HEK293 (cell line): ENCODE measurements around the gene ENKD1.

ENCODE experiments used
- CTCF ChIA-PET: fragments of 350-600 bp; formaldehyde crosslinking; extraction: SDS; loops from one replicate; lab custom pipeline; 2021; ENCODE audit warnings: antibody characterized with exemption; lab: Yijun Ruan, JAX
- POLR2A ChIA-PET: fragments of 300-600 bp; formaldehyde crosslinking; extraction: SDS; loops from one replicate; lab custom pipeline; 2020; ENCODE audit warnings: antibody characterized with exemption, inconsistent platforms; lab: Yijun Ruan, JAX
- H3K27ac ChIP-seq: fragments of 200-500 bp; sonication (Bioruptor generic); 2 replicates; pipeline ENCODE4 v1.5.1; 2014; ENCODE audit warnings: low read depth, low read length, control low read depth, inconsistent platforms; ENCODE audit errors: extremely low read depth
- H3K36me3 ChIP-seq, 2 experiments: fragments of 200-500 bp in 1 of 2; sonication (Bioruptor generic) in 1 of 2; 1 replicate in 1 of 2; 2 replicates in 1 of 2; pipeline ENCODE4 v1.5.1; 2014 to 2017; ENCODE audit warnings: inconsistent platforms in 2 of 2, low read length in 2 of 2; ENCODE audit not compliant: control insufficient read depth in 2 of 2, insufficient read depth in 1 of 2
- H3K4me1 ChIP-seq: fragments of 200-500 bp; sonication (Bioruptor generic); 2 replicates; pipeline ENCODE4 v1.5.1; 2014; ENCODE audit warnings: mild to moderate bottlenecking, low read length, inconsistent platforms; ENCODE audit not compliant: control insufficient read depth, insufficient read depth
- H3K4me3 ChIP-seq: 2 replicates; pipeline ENCODE4 v1.5.1; 2011; ENCODE audit warnings: low read depth, mild to moderate bottlenecking, control low read depth, low read length, moderate library complexity
- H3K9me3 ChIP-seq: fragments of 200-500 bp; sonication (Bioruptor generic); 2 replicates; pipeline ENCODE4 v1.5.1; 2014; ENCODE audit warnings: low read depth, low read length, inconsistent platforms; ENCODE audit not compliant: control insufficient read depth, insufficient read depth
- BCL11A ChIP-seq: fragments of 450-650 bp; formaldehyde crosslinking; IDR thresholded peaks from 2 replicates; pipeline ENCODE4 v1.5.1; 2016; ENCODE audit warnings: low read depth, missing biosample characterization, missing genetic modification characterization
- GLI2 ChIP-seq: fragments of 450-650 bp; formaldehyde crosslinking; IDR thresholded peaks from 2 replicates; pipeline ENCODE4; 2017; ENCODE audit warnings: missing biosample characterization, missing genetic modification characterization, low read depth, borderline replicate concordance
- IKZF3 ChIP-seq: fragments of 450-650 bp; IDR thresholded peaks from 2 replicates; pipeline ENCODE4 v1.5.0; 2018; ENCODE audit warnings: missing biosample characterization, mild to moderate bottlenecking, missing genetic modification characterization, moderate library complexity
- KLF17 ChIP-seq: fragments of 450-650 bp; formaldehyde crosslinking; IDR thresholded peaks from 2 replicates; pipeline ENCODE4 v1.5.1; 2016; ENCODE audit warnings: missing biosample characterization, missing genetic modification characterization
- KLF9 ChIP-seq: fragments of 450-650 bp; formaldehyde crosslinking; IDR thresholded peaks from 2 replicates; pipeline ENCODE4 v1.5.1; 2016; ENCODE audit warnings: missing biosample characterization, missing genetic modification characterization, low read depth
- MZF1 ChIP-seq: fragments of 450-650 bp; formaldehyde crosslinking; IDR thresholded peaks from 2 replicates; pipeline ENCODE4 v1.5.1; 2017; ENCODE audit warnings: missing biosample characterization, missing genetic modification characterization, borderline replicate concordance
- OVOL3 ChIP-seq: fragments of 450-650 bp; formaldehyde crosslinking; IDR thresholded peaks from 2 replicates; pipeline ENCODE4 v1.5.1; 2016; ENCODE audit warnings: missing biosample characterization, missing genetic modification characterization
- ZBTB20 ChIP-seq: fragments of 450-650 bp; formaldehyde crosslinking; IDR thresholded peaks from 2 replicates; pipeline ENCODE4 v1.5.1; 2016; ENCODE audit warnings: missing biosample characterization, missing genetic modification characterization
- ZBTB8A ChIP-seq: fragments of 450-650 bp; formaldehyde crosslinking; IDR thresholded peaks from 2 replicates; pipeline ENCODE4 v1.5.1; 2016; ENCODE audit warnings: missing biosample characterization, missing genetic modification characterization
- ZFP3 ChIP-seq: fragments of 450-650 bp; formaldehyde crosslinking; IDR thresholded peaks from 2 replicates; pipeline ENCODE4 v1.5.1; 2016; ENCODE audit warnings: low read depth, missing biosample characterization, missing genetic modification characterization
- ZNF140 ChIP-seq: fragments of 450-650 bp; formaldehyde crosslinking; IDR thresholded peaks from 2 replicates; pipeline ENCODE4 v1.5.1; 2016; ENCODE audit warnings: missing biosample characterization, missing genetic modification characterization
- ZNF2 ChIP-seq: fragments of 450-650 bp; formaldehyde crosslinking; IDR thresholded peaks from 2 replicates; pipeline ENCODE4 v1.5.1; 2016; ENCODE audit warnings: missing biosample characterization, missing genetic modification characterization
- ZNF473 ChIP-seq: fragments of 450-650 bp; formaldehyde crosslinking; IDR thresholded peaks from 2 replicates; pipeline ENCODE4 v1.5.1; 2017; ENCODE audit warnings: missing biosample characterization, missing genetic modification characterization
- ZNF558 ChIP-seq: fragments of 450-650 bp; formaldehyde crosslinking; IDR thresholded peaks from 2 replicates; pipeline ENCODE4 v1.5.1; 2016; ENCODE audit warnings: missing biosample characterization, missing genetic modification characterization
- ZNF639 ChIP-seq: fragments of 450-650 bp; formaldehyde crosslinking; IDR thresholded peaks from 2 replicates; pipeline ENCODE4 v1.5.1; 2016; ENCODE audit warnings: missing biosample characterization, missing genetic modification characterization
- ZNF660 ChIP-seq: fragments of 450-650 bp; IDR thresholded peaks from 2 replicates; pipeline ENCODE4 v1.5.1; 2018; ENCODE audit warnings: missing biosample characterization, mild to moderate bottlenecking, missing genetic modification characterization
- ZNF776 ChIP-seq: fragments of 450-650 bp; formaldehyde crosslinking; IDR thresholded peaks from 2 replicates; pipeline ENCODE4 v1.5.0; 2017; ENCODE audit warnings: missing biosample characterization, missing genetic modification characterization, borderline replicate concordance
- ZNF777 ChIP-seq: fragments of 450-650 bp; formaldehyde crosslinking; IDR thresholded peaks from 2 replicates; pipeline ENCODE4 v1.5.1; 2017; ENCODE audit warnings: missing biosample characterization, missing genetic modification characterization, borderline replicate concordance
- ZSCAN23 ChIP-seq: fragments of 450-650 bp; formaldehyde crosslinking; IDR thresholded peaks from 2 replicates; pipeline ENCODE4 v1.5.1; 2016; ENCODE audit warnings: missing biosample characterization, missing genetic modification characterization
- TF ChIP-seq, protein P1 (sequence below): fragments of 450-650 bp; formaldehyde crosslinking; IDR thresholded peaks from 2 replicates; pipeline ENCODE4 v1.5.1; 2016; ENCODE audit warnings: missing biosample characterization, missing genetic modification characterization, low read depth
- TF ChIP-seq, protein P2 (sequence below): fragments of 450-650 bp; formaldehyde crosslinking; IDR thresholded peaks from 2 replicates; pipeline ENCODE4 v1.5.1; 2017; ENCODE audit warnings: missing biosample characterization, missing genetic modification characterization

Gene ENKD1

GRCh38 chr16:67678354-67679023, 11.9 kb upstream of the ENKD1 start (continued):
- TF ChIP-seq IKZF3 (tag by site-specific recombination), result 0 out of 2 replicates have a peak, but pooled peaks have one; percentile 13
- no peak for TF ChIP-seq ZSCAN23 (tag by site-specific recombination)
- TF ChIP-seq ZBTB8A (tag by site-specific recombination), result no peak
- TF ChIP-seq ZNF473 (tag by site-specific recombination), result no peak
- no peak for TF ChIP-seq ZNF777 (tag by site-specific recombination)
- no peak for TF ChIP-seq ZNF639 (tag by site-specific recombination)
- TF ChIP-seq ZBTB20, result no peak
- peak; percentile 85; the same call in 1 of the 2 replicates for TF ChIP-seq OVOL3 (tag by site-specific recombination)
- TF ChIP-seq ZFP3, result no peak
- TF ChIP-seq BCL11A (tag by site-specific recombination), result peak; percentile 29; the same call in 1 of the 2 replicates
- TF ChIP-seq ZNF776, result no peak
- TF ChIP-seq ZNF140 (tag by site-specific recombination), result no peak
- no peak for TF ChIP-seq ZNF2 (tag by site-specific recombination)
- TF ChIP-seq KLF17 (tag by site-specific recombination), result 0 out of 2 replicates have a peak, but pooled peaks have one; percentile 32
- TF ChIP-seq ZNF660 (tag by site-specific recombination), result no peak
- TF ChIP-seq GLI2 (tag by site-specific recombination), result no peak
- 0 out of 2 replicates have a peak, but pooled peaks have one; percentile 21 for TF ChIP-seq KLF9
- no peak for TF ChIP-seq ZNF558 (tag by site-specific recombination)
- peak; percentile 81; the same call in 1 of the 2 replicates for TF ChIP-seq MZF1

DNA sequence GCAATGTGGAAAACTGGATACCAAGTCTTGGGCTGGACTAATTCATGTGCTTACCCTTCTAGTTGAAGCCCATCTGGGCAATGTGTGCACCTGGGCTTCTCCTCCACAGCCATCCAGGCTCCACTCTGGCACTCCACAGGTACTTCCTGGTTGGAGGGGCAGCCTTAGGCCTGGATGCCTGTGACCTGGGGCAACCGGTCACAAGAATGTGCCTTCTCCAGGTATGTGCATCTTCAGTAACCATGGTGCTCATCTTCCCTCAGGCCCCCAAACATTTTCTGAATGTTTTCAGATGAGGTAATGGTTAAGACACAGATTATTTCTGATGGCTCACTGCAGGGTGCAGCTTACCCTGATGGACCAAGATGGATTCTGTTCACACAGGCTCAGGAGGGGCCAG, 11.2 kb upstream of the ENKD1 start:
- Histone ChIP-seq H3K4me3 (no peak overlapping the region), H3K9me3 (no peaks in the 10 kb centered on the region), H3K36me3 (peaks cover 0 to 29% of the 10 kb centered on the region in 2 experiments; a peak in 1 of 3 replicates), H3K4me1 (0 out of 2 replicates have a peak, but pooled peaks cover 3% of the 10 kb centered on the region), H3K27ac (no peak overlapping the region)
- TF ChIP-seq, protein P1, sequence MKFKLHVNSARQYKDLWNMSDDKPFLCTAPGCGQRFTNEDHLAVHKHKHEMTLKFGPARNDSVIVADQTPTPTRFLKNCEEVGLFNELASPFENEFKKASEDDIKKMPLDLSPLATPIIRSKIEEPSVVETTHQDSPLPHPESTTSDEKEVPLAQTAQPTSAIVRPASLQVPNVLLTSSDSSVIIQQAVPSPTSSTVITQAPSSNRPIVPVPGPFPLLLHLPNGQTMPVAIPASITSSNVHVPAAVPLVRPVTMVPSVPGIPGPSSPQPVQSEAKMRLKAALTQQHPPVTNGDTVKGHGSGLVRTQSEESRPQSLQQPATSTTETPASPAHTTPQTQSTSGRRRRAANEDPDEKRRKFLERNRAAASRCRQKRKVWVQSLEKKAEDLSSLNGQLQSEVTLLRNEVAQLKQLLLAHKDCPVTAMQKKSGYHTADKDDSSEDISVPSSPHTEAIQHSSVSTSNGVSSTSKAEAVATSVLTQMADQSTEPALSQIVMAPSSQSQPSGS (tag by site-specific recombination), result peak; percentile 48
- TF ChIP-seq, protein P2, sequence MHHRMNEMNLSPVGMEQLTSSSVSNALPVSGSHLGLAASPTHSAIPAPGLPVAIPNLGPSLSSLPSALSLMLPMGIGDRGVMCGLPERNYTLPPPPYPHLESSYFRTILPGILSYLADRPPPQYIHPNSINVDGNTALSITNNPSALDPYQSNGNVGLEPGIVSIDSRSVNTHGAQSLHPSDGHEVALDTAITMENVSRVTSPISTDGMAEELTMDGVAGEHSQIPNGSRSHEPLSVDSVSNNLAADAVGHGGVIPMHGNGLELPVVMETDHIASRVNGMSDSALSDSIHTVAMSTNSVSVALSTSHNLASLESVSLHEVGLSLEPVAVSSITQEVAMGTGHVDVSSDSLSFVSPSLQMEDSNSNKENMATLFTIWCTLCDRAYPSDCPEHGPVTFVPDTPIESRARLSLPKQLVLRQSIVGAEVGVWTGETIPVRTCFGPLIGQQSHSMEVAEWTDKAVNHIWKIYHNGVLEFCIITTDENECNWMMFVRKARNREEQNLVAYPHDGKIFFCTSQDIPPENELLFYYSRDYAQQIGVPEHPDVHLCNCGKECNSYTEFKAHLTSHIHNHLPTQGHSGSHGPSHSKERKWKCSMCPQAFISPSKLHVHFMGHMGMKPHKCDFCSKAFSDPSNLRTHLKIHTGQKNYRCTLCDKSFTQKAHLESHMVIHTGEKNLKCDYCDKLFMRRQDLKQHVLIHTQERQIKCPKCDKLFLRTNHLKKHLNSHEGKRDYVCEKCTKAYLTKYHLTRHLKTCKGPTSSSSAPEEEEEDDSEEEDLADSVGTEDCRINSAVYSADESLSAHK, result no peak
- ChIA-PET POLR2A (no interaction called here), CTCF (interaction anchor here (0.6 to 1.5 kb wide), 3 partner anchors 41 to 206 kb away, joined by 3 read pairs; partner anchors contain the start of gene GFOD2)
